Fibroblast of skin of abdomen (primary cell): ENCODE results near the gene TPRN.

Experiments used
- DNase-seq: peaks from one replicate; pipeline ENCODE4 v3.0.0-alpha.2; 2013

The TPRN gene

DNA sequence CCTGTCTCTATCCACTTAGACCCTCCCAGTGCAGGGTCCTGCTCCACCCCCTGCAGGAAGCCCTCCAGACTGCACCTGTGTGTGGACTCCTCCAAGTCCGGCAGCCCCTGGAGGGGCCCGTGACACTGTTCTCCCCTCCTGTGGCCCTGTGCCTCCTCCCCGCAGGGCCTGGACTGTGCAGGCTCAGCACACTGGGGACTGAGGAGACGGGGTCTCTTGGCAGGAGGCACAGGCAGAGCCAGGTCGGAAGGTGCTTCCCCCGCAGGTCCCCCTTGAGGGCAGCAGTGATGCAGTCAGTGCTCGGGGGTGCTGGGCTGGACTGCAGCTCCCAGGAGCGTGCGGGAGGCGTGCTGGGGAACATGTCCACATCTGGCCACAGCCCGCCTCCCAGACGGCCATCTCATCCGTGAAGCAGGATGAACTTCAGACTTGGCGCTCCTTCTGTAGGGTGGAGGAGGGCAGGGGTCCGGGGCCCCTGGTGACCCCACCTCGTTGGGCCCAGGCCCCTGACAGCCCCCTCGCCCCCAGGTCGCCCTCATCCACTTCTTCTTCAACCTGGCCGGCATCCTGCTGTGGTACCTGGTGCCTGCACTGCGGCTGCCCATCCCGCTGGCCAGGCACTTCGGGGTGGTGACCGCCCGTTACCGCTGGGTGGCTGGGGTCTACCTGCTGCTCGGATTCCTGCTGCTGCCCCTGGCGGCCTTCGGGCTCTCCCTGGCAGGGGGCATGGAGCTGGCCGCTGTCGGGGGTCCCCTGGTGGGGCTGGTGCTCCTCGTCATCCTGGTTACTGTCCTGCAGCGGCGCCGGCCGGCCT, 35.1 kb upstream of the TPRN start:
- no peak for DNase-seq

DNA sequence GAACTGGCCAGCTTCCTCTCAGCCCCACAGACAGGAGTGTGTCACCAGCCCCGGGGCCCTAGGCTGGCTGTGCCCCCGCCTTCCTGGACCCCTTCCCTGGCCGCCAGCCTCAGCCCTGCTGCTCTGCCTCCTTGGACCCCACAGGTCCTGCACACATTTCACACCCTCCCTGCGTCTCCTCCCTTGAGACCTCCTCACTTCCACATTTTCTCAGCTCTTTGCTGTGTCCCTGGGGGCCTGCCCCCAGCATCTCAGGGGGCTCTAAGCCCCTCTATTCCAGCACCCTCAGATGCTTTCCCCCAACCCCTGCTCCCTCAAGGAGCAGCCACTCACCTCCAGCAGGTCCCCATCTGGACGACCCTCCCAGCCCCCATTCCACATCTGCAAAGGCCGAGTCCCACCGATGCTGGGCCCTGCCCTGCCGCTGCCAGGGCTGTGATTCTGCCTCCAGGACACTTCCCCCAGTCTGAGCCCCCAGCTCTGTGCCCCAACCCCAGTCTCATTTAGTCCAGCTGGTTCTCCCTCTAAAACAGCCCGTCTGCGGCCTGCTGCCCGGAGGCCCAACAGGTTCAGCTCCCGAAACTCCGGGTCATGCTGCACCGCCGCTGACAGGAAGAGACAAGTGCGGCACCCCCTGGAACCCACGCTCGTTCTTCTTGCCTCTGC, 34.4 kb upstream of the TPRN start:
- DNase-seq, result no peak

DNA sequence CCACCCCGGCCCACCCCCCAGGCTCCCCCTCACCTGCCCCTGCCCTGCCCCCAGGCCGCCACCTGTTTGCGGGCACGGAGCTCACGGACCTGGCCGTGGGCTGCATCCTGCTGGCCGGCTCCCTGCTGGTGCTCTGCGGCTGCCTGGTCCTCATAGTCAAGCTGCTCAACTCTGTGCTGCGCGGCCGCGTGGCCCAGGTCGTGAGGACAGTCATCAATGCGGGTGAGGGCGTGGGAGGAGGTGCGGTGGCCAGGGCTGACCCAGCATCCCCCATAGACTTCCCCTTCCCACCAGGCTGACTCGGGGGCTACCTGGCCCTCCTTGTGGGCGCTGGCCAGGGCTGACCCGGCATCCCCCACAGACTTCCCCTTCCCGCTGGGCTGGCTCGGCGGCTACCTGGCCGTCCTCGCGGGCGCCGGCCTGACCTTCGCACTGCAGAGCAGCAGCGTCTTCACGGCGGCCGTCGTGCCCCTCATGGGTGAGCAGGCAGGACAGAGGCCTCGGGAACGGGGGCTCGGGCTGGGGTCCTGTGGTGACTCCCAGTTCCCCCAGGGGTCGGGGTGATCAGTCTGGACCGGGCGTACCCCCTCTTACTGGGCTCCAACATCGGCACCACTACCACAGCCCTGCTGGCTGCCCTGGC, 33.6 kb upstream of the TPRN start:
- DNase-seq, result no peak

DNA sequence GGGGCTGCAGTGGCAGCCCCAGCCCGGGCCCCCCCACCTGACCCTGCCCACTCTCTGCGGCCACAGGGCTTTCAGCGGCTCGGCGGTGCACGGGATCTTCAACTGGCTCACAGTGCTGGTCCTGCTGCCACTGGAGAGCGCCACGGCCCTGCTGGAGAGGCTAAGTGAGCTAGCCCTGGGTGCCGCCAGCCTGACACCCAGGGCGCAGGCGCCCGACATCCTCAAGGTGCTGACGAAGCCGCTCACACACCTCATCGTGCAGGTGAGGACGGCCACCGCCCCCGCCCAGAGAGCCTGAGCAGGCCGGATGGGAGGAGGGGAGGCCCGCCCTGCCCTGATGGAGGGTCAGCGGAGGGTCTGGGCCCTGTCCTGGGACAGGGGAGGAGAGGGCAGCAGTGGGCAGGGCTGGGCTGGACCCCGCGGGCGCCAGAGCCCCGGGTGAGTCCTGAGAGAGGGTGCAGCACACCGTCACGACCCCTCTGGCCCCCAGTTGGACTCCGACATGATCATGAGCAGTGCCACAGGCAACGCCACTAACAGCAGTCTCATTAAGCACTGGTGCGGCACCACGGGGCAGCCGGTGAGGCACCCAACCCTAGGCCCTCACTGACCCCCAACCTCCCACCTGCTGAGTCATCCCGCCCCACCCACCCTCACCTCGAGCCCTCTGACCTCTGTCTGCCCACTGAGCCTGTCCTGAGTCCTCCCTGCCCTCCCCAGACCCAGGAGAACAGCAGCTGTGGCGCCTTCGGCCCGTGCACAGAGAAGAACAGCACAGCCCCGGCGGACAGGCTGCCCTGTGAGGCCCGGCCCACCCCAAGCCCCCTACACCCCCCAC, 32.8 kb upstream of the TPRN start:
- no peak for DNase-seq

DNA sequence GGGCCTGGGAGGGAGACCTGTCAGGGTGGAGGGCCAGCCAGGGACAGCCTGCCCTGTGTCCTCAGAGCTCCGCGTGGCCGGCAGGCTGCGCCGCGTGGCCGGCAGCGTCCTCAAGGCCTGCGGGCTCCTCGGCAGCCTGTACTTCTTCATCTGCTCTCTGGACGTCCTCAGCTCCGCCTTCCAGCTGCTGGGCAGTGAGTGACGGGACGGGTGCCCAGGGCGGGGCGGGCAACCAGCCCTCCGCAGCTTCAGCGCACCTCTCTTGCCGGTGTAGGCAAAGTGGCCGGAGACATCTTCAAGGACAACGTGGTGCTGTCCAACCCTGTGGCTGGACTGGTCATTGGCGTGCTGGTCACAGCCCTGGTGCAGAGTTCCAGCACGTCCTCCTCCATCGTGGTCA, 32.0 kb upstream of the TPRN start:
- DNase-seq, result no peak

DNA sequence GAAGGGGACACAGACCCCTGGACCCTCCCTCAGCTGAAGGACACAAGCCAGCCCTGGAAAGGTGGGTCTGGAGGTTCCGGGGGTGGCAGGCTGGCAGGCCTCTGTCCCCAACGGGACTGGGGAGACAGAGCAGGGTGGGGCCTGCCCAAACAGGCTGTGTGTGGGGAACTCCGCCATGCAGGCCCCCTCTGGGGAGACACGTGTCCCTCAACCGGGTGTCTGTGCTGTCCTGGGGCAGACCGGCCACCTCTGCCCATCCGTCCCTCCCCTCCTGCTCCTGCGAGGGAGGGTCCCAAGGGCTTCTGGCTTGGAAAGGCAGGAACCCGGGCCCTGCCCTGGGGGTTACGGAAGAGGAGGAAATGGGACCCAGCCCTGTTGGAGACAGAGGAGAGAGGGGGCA, 31.6 kb upstream of the TPRN start:
- no peak for DNase-seq

DNA sequence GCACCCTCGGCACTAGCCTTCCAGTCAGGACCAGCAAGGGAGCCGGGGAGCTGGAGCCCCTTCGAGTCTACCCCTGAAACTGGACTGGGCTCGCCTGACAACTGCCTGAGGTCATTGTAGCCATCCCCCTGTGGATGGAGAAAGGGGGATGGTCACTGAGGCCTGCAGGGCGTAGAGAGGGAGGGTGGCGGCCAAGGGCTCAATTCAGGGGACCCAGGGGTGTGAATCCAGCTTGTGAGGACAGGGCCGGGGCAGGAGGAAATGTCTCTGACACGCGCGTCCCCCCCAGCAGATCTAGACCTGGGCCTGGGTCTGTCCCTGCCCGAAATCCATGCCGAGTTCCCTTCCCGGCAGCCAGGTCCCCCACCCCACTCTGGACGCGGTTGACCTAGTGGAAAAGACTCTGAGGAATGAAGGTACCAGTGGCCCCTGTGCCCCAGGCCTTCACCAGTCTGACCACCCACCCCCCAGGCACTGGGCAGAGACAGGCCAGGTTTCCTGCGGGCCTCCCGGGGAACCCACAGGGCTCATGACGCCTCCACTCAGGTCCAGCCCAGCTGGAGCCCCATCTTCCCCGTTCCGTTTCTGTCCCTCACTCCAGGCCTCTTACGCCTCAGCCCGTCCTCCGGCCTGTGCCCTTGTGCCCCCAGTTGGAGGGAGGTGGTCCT, 31.0 kb upstream of the TPRN start:
- no peak for DNase-seq

DNA sequence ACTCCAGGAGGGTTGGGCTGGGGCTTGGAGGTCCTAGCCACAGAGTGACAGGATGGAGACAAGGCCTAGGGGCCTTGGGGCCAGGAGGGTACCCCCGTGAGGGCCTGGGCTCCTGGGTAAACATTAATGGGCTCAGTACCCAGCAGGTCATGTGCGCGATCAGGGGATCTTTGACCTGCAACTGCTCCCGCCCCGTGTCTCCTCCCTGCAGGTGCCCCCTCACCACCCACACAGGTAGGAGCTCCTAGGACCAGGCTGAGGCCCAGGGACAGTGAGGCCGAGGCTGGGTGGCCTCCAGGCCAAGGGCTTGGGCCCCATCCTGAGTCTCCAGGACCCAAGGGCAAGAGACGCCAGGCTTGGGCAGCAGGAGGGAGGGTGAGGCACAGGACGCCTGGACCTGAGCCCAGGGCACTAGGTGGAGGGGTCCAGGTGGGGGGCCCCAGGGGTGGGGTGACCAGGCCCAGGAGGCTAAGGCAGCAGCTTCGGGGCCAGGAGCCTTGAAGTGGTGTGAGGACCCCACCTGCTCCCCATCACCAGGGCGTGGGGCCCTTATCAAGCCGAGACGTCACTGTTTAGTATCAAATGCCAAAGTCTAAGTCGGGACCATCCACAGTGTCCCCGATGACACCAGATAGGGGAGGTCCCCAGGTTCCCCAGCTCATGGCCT, 30.3 kb upstream of the TPRN start, which contains the start of gene SLC34A3:
TSS of gene SLC34A3 (plus strand) at position 197 of the 667 bp plus-strand sequence. CDS start 802 bp downstream, outside the sequence.
- DNase-seq, result no peak

DNA sequence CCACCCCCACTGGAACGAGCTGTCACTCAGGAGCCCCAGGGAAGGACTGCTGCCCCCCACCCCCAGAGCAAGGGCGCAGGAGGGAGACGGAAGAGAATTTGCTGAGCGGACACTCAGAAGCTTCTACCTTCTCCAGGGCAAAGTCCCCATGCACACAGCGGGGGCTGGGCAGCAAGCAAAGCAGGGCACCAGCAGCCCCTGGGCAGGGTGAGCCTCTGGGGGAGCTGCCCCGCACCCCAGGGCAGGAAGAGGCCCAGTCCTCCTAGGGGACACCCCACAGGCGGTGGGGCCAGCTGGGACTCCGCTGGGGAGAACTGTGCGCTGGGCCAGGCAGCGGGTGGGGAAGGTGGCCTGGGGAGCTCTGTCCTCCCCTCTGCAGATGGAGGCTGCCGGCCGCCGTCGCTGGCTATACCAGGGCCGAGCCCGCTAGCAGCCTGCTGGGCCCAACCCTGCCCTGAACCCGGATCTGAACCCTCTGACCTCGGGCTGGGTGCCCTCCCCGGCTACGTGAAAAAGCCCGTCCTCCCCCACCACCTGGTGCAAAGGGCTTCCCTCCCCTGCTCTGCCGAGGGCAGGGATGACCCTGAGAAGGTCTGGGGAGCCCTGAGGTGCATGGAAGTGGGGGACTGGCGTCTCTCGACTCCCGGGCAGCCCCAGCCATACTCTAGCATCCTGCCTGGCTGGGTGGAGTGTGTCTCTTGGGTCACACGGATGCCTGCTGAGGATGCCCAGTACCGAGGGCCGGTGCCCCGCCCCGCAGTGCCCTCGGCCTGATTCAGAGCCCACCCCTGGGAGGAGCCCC, 29.6 kb upstream of the TPRN start:
- DNase-seq, result no peak

DNA sequence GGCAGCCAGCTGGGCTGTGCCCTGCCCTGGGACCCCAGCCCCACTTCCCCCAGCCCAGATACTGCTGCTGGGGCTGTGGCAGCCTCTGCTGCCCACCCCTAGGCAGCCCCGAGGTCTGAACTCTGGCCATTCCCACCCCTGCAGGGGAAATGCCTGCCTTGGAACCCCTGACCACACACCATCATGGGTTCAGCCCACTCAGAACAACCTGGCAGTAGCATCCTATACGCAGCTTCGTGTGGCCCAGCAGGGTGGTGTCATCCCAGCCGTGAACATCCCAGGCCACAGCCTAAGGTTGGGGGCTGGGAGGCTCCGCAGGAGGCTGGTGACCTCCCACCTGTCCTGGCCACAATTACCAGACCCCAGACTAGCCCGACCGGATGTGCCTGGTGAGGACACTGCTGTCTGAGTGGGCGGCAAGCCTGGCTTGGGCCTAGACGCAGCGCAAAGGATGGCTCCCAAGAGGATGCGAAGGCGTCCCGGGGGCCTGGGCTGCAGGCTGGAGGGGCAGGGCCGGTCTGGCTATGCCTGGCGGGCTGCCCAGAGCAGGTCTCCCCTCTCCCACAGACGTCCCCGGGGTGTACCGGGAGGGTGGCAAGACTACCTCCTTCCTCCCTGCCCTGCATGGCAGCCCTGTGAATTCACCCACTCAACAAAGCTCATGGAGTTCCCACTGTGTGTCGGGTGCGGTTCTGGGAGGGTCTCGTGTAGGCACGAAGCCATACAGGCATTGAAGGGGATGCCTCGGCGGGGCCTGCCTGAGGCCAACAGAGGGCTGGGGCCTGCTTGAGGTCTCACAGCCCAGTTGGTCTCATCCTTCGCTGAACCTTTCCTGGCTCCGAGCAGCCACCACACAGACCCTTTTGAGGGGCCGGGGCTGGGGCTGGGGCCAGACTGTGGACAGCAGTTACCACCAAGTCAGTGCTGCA, 28.7 kb upstream of the TPRN start:
- no peak for DNase-seq

DNA sequence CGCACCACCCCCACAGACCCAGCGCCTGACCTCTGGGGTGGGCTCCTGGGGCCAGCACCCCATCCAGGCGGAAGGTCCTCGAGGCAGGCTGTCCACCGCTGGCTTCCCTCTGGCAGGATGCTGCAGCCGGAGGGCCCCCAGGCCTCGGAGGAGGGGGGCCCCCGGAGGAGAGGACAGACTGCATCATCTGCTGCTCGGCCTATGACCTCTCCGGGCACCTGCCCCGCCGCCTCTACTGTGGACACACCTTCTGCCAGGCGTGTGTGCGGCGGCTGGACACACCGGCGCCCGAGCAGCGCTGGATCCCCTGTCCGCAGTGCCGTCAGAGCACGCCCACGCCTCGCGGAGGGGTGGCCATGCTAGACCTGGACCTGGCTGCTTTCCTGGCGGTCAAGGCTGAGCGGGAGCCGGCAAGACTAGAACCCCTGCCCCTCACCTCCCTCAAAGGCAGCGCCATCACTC, 28.0 kb upstream of the TPRN start:
- no peak for DNase-seq

DNA sequence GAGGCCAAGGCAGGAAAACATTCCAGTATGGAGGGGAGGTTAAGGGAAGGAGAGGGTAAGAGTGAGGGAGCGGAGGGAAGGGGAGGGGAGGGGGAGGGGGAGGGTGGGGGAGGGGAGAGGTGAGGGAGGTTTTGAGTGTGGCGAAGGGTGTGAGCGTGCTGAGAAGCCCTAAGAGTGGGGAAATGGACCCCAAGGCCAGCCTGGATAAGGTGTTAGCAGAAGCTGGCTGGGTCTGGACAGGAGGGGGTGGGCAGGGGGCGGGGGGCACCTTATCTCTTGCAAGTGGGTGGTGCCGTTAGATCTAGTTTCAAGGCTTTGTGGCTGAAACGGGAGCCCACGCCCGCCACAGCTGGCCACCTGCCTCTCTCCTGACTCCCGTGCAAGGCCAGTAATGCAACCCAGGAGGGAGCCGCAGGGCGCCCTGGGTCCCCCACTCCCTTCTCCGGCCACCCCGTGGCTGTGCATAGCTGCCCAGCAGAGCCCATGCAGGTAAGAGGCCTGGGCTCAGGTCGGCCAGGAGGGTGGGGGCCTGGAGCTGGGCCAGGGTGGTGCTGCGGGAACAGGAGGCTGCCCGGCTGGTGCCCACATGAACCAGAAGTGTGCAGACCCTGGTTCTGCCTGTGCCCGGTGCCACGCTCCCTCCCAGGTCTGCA, 27.4 kb upstream of the TPRN start:
- DNase-seq, result no peak

DNA sequence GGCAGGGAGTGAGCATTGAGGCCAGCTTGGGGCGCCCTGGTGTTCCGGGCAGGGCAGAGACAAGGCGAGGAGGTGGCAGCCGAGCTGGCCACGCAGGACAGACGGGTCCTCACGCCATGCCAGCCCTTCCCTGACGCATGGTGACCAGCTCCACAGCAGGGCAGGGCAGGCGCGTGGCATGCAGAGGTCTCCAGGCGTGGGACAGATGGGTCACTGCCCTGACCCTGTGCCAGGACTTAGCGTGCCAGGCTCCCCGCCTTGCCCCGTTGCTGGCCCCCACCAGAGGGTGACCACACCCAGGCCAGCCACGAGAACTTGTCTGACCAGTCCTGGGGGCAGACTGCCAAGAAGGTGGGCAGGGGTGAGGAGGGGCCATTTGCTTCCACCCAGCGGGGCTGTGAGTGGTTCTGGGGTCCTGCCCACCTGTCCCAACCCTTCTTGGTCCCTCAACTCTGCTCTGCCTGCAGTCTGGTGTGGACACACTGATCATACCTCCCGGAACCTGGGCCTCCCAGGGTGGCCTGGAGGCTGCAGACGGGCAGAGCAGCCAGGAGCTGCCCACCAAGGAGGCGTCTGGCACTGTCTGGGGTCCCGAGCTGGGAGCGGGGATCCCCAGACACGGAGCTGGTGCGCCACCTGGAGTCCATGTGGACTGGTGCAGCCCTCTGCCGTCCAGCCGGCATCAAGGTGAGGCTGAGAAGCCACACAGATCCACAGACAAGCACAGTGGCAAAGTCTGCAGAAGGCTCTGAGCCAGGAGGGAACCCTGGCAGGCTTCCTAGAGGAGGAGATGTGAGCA, 26.7 kb upstream of the TPRN start, which contains the start of gene RNF224:
TSS of gene RNF224 (plus strand) at position 449 of the 799 bp plus-strand sequence. CDS start 834 bp downstream, outside the sequence.
- peak; percentile 63 for DNase-seq

DNA sequence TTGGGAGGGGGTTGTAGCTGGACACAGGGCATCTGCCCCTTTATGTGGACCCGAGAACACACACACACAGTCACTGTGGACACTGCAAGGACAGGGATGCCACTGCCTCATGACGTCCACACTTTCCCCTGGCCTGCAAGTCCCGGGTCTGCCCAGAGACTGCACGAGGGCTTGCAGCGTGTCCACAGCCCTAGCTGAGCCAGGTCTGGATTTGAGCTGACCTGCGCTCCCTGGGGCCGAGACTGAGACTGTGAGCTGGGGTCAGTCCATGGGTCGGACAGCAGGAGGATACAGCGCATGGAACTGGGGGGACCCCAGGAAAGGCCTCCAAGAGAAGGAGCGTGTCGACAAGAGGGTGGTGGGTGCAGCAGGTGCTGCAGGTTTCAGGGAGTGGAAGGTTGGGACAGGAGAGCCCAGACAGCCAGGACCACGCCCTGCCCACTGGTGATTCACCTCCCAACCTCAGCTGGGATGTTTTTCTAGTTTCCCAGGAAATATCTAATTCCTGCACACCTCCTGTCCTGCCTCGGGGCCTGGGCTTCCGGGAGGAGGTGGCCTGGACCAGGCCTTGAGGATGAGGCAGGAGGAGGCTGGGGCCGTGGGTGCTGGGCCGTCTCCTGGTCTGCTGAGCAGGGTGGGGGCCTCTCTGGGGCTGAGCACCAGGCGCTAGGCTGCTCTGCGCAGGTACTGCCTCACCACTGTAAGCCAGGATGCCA, 26.0 kb upstream of the TPRN start:
- no peak for DNase-seq

DNA sequence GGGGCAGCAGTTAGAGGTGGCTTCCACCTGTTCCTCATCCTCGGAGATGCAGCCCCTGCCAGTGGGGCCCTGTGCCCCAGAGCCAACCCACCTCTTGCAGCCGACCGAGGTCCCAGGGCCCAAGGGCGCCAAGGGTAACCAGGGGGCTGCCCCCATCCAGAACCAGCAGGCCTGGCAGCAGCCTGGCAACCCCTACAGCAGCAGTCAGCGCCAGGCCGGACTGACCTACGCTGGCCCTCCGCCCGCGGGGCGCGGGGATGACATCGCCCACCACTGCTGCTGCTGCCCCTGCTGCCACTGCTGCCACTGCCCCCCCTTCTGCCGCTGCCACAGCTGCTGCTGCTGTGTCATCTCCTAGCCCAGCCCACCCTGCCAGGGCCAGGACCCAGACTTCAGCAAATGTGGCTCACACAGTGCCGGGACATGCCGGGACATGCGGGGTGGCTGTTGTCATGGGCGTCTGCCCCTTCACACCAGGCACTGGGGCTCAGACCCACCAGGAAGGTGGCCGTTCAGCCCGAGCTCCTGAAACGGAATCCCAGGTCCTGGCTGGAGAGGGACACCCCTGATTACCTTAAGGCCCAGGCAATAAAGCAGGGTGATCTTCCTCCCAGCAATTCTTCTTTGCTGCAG, 25.3 kb upstream of the TPRN start:
- no peak for DNase-seq

DNA sequence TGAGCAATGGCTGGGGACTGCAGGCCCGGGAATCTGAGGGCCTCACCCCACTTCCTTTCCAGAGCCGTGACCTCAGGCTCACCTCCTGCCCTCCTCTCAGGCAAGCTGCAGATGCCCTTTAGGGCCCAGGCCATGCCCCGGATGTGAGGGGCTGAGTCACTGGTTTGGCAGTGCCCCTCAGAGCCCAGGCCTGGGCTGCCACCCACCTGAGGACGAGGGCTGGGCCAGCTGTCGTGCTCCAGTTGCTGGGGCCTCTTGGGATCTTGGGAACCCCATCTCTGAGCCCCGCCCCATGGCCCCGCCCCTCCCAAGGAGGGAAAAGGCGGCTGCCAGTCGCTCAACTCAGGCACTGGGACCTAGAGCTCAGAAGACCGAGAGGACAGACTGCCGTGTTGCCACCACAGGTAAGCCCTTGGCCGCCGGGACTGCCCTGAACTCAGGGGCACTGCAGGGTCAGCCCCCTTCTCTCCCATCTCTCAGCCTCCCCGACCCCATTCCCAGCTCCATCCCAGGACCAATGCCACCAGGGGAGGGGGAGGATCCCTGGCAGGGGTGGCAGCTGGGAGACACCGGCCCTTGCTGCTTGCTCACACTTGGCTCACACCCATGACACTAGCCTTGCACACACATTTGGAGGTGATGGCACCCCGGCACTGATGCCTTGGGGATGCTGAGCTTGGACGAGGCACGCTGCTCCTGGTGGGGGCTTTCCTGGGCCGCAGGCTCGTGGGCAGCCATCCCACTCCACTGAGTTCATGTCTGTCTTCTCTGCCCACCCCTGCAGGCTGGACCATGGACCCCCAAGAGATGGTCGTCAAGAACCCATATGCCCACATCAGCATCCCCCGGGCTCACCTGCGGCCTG, 24.5 kb upstream of the TPRN start, which contains the start of gene CYSRT1:
TSS of gene CYSRT1 (plus strand) at position 345 of the 865 bp plus-strand sequence. CDS start at position 793, 448 bp downstream.
- DNase-seq, result no peak
